ENCODE data around the gene HES1. TPM values are rescaled to one million over a fixed set of nuclear protein-coding genes. Genes with fewer than 3 reads are reported as not detected.

Gene HES1
- total RNA-seq, 6 experiments from 2014 or later = 12.9 to 40.3 (median 23.4) TPM

GRCh38 chr3:194114123-194114522 lies 21.8 kb upstream of the HES1 start:
- no peaks in the 10 kb centered on the region for H3K27me3 ChIP-seq
- intact Hi-C loops (cut with DNase I) = no loop called here
- ATAC-seq (peak in 2 of 4 donors; percentile 7 to 9), DNase-seq (no peak)
- H3K36me3 ChIP-seq = no peaks in the 10 kb centered on the region
- H3K4me1 ChIP-seq = peaks cover 0 to 28% (median 11%) of the 10 kb centered on the region in 4 donors
- TF ChIP-seq CTCF (IDR thresholded peaks at IDR 0.05) (no peak), POLR2A (IDR thresholded peaks at IDR 0.05) (no peak)
- no peak overlapping the region for H3K4me3 ChIP-seq
- WGBS (ENCODE audit: insufficient coverage, low coverage, low lambda C conversion rate, missing lambda C conversion rate) = 87% methylated on average over 7 of the region's 7 CpGs
- H3K9me3 ChIP-seq = no peaks in the 10 kb centered on the region
- no peak overlapping the region for H3K27ac ChIP-seq

- peak; percentile 78 to 80 (median 79) for DNase-seq
- Histone ChIP-seq H3K4me1 (peaks cover 0 to 16% (median 6%) of the 10 kb centered on the region in 4 donors), H3K27ac (no peak overlapping the region), H3K36me3 (no peaks in the 10 kb centered on the region), H3K4me3 (no peak overlapping the region), H3K9me3 (no peaks in the 10 kb centered on the region), H3K27me3 (no peaks in the 10 kb centered on the region)
- peak; percentile 40 to 50 (median 44) for ATAC-seq
- WGBS (ENCODE audit: insufficient coverage, low coverage, low lambda C conversion rate, missing lambda C conversion rate) = 48% methylated on average over 10 of the region's 12 CpGs
- intact Hi-C loops (cut with DNase I) = no loop called here
- TF ChIP-seq POLR2A (IDR thresholded peaks at IDR 0.05) = no peak
- TF ChIP-seq CTCF (IDR thresholded peaks at IDR 0.05) = no peak
Observed at GRCh38 chr3:194117104-194117845, 18.7 kb upstream of the HES1 start.

- Histone ChIP-seq H3K4me3 (no peak overlapping the region), H3K27me3 (no peaks in the 10 kb centered on the region), H3K36me3 (no peaks in the 10 kb centered on the region), H3K4me1 (peaks cover 0 to 9% (median 0%) of the 10 kb centered on the region in 4 donors), H3K9me3 (no peaks in the 10 kb centered on the region), H3K27ac (no peak overlapping the region)
- ATAC-seq = no peak
- intact Hi-C loops (cut with DNase I) = no loop called here
- DNase-seq = no peak
- TF ChIP-seq CTCF (IDR thresholded peaks at IDR 0.05) (no peak), POLR2A (IDR thresholded peaks at IDR 0.05) (no peak)
- WGBS (ENCODE audit: insufficient coverage, low coverage, low lambda C conversion rate, missing lambda C conversion rate) = 79% methylated on average over 2 of the region's 7 CpGs
Observed at GRCh38 chr3:194118920-194119319, 17.0 kb upstream of the HES1 start.

- intact Hi-C loops (cut with DNase I) = no loop called here
- 87% methylated on average over 6 of the region's 6 CpGs for WGBS (ENCODE audit: insufficient coverage, low coverage, low lambda C conversion rate, missing lambda C conversion rate)
- ATAC-seq = no peak
- H3K27me3 ChIP-seq = no peaks in the 10 kb centered on the region
- H3K27ac ChIP-seq = no peak overlapping the region
- peaks cover 0 to 9% (median 0%) of the 10 kb centered on the region in 4 donors for H3K4me1 ChIP-seq
- no peaks in the 10 kb centered on the region for H3K36me3 ChIP-seq
- TF ChIP-seq POLR2A (IDR thresholded peaks at IDR 0.05) (no peak), CTCF (IDR thresholded peaks at IDR 0.05) (no peak)
- H3K4me3 ChIP-seq = no peak overlapping the region
- no peaks in the 10 kb centered on the region for H3K9me3 ChIP-seq
- no peak for DNase-seq
Observed at GRCh38 chr3:194119831-194120590, 15.9 kb upstream of the HES1 start.

Measured in right lobe of liver (tissue), 6 donors.